Measurements from ENCODE around the gene CDC37L1.
"Not testable (repeated sequence)": the region's sequence is repeated elsewhere in the genome, so short reads cannot be mapped to it uniquely, and the experiment has no call there.

DNA sequence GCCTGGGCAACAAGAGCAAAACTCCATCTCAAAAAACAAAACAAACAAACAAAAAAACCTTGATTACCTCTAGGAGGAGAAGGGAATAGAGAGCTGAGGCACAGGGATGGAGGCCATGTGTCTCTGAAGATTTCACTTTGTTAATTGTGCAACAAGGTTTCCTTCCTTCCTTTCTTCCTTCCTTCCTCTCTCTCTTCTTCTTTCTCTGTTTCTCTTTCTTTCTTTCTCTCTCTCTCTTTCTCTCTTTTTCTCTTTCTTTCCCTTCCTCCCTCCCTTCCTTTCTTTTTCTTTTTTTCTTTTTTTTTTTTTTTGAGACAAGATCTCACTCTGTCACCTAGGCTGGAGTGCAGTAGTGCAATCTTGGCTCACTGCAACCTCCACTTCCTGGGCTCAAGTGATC, 75.2 kb downstream of the CDC37L1 start:
- TF ChIP-seq, protein P1, sequence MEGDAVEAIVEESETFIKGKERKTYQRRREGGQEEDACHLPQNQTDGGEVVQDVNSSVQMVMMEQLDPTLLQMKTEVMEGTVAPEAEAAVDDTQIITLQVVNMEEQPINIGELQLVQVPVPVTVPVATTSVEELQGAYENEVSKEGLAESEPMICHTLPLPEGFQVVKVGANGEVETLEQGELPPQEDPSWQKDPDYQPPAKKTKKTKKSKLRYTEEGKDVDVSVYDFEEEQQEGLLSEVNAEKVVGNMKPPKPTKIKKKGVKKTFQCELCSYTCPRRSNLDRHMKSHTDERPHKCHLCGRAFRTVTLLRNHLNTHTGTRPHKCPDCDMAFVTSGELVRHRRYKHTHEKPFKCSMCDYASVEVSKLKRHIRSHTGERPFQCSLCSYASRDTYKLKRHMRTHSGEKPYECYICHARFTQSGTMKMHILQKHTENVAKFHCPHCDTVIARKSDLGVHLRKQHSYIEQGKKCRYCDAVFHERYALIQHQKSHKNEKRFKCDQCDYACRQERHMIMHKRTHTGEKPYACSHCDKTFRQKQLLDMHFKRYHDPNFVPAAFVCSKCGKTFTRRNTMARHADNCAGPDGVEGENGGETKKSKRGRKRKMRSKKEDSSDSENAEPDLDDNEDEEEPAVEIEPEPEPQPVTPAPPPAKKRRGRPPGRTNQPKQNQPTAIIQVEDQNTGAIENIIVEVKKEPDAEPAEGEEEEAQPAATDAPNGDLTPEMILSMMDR (conservative IDR thresholded peaks at IDR 0.05 in 1 of 2, IDR thresholded peaks at IDR 0.05 in 1 of 2; ENCODE audit: low read depth in 1 of 2, low read length in 2 of 2): not testable (repeated sequence)
- not testable (repeated sequence) for TF ChIP-seq EZH2 (IDR thresholded peaks at IDR 0.05; ENCODE audit: low read length, missing control alignments)
